Liver (tissue), 3 donors: ENCODE results near the gene OR13C9.

Experiments
- ATF3 ChIP-seq: IDR thresholded peaks from 2 replicates; pipeline ENCODE4 v1.6.1; 2016; ENCODE audit warnings: antibody characterized with exemption
- JUND ChIP-seq, 2 donors: IDR thresholded peaks; 2 replicates each; pipeline ENCODE4 v1.6.1; 2016; ENCODE audit warnings: antibody characterized with exemption in 2 of 2
- MAX ChIP-seq: IDR thresholded peaks from 2 replicates; pipeline ENCODE4 v1.6.1; 2016; ENCODE audit warnings: antibody characterized with exemption
- RAD21 ChIP-seq, 2 donors: IDR thresholded peaks; 2 replicates each; pipeline ENCODE4 v1.6.1; 2016; ENCODE audit warnings: antibody characterized with exemption in 2 of 2, mild to moderate bottlenecking in 2 of 2
- RXRA ChIP-seq, 2 donors: IDR thresholded peaks; 2 replicates each; pipeline ENCODE4 v1.6.1; 2017 to 2018; ENCODE audit warnings: antibody characterized with exemption in 2 of 2, mild to moderate bottlenecking in 1 of 2
- SP1 ChIP-seq: IDR thresholded peaks from 2 replicates; pipeline ENCODE4 v1.6.1; 2018; ENCODE audit warnings: antibody characterized with exemption, mild to moderate bottlenecking
- YY1 ChIP-seq: IDR thresholded peaks from 2 replicates; pipeline ENCODE4 v1.6.1; 2016; ENCODE audit warnings: antibody characterized with exemption, mild to moderate bottlenecking
- TF ChIP-seq, protein P1 (sequence below): fragments of 150-350 bp; IDR thresholded peaks from 2 replicates; pipeline ENCODE4 v1.5.1; 2017; ENCODE audit warnings: improper control_type of control experiment, low read depth, low read length; ENCODE audit not compliant: missing input control
- donor health status: healthy.
- donor health status: healthy.

- TF ChIP-seq, protein P1, sequence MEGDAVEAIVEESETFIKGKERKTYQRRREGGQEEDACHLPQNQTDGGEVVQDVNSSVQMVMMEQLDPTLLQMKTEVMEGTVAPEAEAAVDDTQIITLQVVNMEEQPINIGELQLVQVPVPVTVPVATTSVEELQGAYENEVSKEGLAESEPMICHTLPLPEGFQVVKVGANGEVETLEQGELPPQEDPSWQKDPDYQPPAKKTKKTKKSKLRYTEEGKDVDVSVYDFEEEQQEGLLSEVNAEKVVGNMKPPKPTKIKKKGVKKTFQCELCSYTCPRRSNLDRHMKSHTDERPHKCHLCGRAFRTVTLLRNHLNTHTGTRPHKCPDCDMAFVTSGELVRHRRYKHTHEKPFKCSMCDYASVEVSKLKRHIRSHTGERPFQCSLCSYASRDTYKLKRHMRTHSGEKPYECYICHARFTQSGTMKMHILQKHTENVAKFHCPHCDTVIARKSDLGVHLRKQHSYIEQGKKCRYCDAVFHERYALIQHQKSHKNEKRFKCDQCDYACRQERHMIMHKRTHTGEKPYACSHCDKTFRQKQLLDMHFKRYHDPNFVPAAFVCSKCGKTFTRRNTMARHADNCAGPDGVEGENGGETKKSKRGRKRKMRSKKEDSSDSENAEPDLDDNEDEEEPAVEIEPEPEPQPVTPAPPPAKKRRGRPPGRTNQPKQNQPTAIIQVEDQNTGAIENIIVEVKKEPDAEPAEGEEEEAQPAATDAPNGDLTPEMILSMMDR = peak; percentile 11
- TF ChIP-seq ATF3 (no peak), JUND (IDR thresholded peaks at IDR 0.05) (no peak), MAX (no peak), RAD21 (IDR thresholded peaks at IDR 0.05) (peak; percentile 45 to 46), YY1 (no peak), SP1 (no peak), RXRA (IDR thresholded peaks at IDR 0.05) (no peak)
Measured at GRCh38 chr9:104608336-104608735, 9.7 kb downstream of the OR13C9 start.
